Right lobe of liver (tissue), 4 donors: ENCODE measurements around the gene DMRTC1B.
"Not testable (repeated sequence)": the region's sequence is repeated elsewhere in the genome, so short reads cannot be mapped to it uniquely, and the experiment has no call there.

Experiments used
- CTCF ChIP-seq, 4 donors: fragments of 200-600 bp in 3 of 4; fragments of 450-650 bp in 1 of 4; IDR thresholded peaks; one replicate each; pipeline versions ENCODE4 v1.5.1 to v1.8.0; 2016 to 2022; ENCODE audit warnings: antibody characterized with exemption in 4 of 4, mild to moderate bottlenecking in 2 of 4
- POLR2A ChIP-seq: fragments of 450-650 bp; IDR thresholded peaks from one replicate; pipeline ENCODE4 v1.6.1; 2017; ENCODE audit warnings: antibody characterized with exemption, mild to moderate bottlenecking
- donor health status: DM: no; HTN: no; CAD: no.
- donor health status: DM: no; HTN: no; CAD: no.
- donor health status: DM: no; HTN: yes; CAD: no.

GRCh38 chrX:72837532-72837931 lies 60.8 kb downstream of the DMRTC1B start:
- not testable (repeated sequence) for TF ChIP-seq CTCF (IDR thresholded peaks at IDR 0.05); POLR2A
